Esophagus squamous epithelium (tissue), 4 donors: ENCODE measurements around the gene BFSP2.

Source experiments
- CTCF ChIP-seq, 6 experiments: fragments of 450-650 bp in 4 of 6; fragments of 200-600 bp in 2 of 6; sonication (generic) in 2 of 6; IDR thresholded peaks; one replicate each; pipeline ENCODE4 v1.5.1; 2016 to 2019; ENCODE audit warnings: antibody characterized with exemption in 6 of 6, mild to moderate bottlenecking in 4 of 6, moderate library complexity in 4 of 6
- POLR2A ChIP-seq, 4 donors: fragments of 450-650 bp; IDR thresholded peaks; one replicate each; pipeline ENCODE4 v1.6.1; 2017; ENCODE audit warnings: antibody characterized with exemption in 4 of 4, mild to moderate bottlenecking in 4 of 4, moderate library complexity in 3 of 4

GRCh38 chr3:133401374-133402135, 1.7 kb downstream of the BFSP2 start:
- no peak for TF ChIP-seq CTCF (IDR thresholded peaks at IDR 0.05)
- TF ChIP-seq POLR2A (IDR thresholded peaks at IDR 0.05) = no peak
